DND-41 (cell line): ENCODE data around the gene MRPS18A.

ENCODE experiments used
- ATAC-seq: fragments of 200-7000 bp; cut with Tn5 transposase; 3 replicates; pipeline ENCODE4 v1.9.1; 2021; ENCODE audit warnings: low read depth; ENCODE audit not compliant: insufficient read depth
- DNase-seq: peaks from one replicate; pipeline ENCODE4 v3.0.0-alpha.2; 2020
- H2AFZ ChIP-seq: 2 replicates; pipeline ENCODE4 v1.6.0; 2012; ENCODE audit warnings: low read depth, low read length
- H3K27ac ChIP-seq: 2 replicates; pipeline ENCODE4 v1.5.1; 2012; ENCODE audit warnings: low read length, inconsistent platforms
- H3K27me3 ChIP-seq: fragments of 200-600 bp; sonication (generic); 2 replicates; pipeline ENCODE4 v1.6.0; 2012; ENCODE audit warnings: low read length, mild to moderate bottlenecking, inconsistent platforms; ENCODE audit not compliant: insufficient read depth, poor library complexity
- H3K36me3 ChIP-seq: 2 replicates; pipeline ENCODE4 v1.5.1; 2012; ENCODE audit warnings: low read length, inconsistent platforms; ENCODE audit not compliant: insufficient read depth
- H3K4me1 ChIP-seq: 2 replicates; pipeline ENCODE4 v1.5.1; 2012; ENCODE audit warnings: mild to moderate bottlenecking, low read length; ENCODE audit not compliant: insufficient read depth
- H3K4me2 ChIP-seq: 2 replicates; pipeline ENCODE4 v1.6.0; 2012; ENCODE audit warnings: mild to moderate bottlenecking, moderate library complexity, low read length, inconsistent platforms; ENCODE audit not compliant: insufficient read depth
- H3K4me3 ChIP-seq, 2 experiments: fragments of 200-600 bp in 1 of 2; shearing (Covaris generic) in 1 of 2; 2 replicates each; pipeline ENCODE4 v1.5.1; 2012 to 2016; ENCODE audit warnings: inconsistent platforms in 2 of 2, low read length in 2 of 2, mild to moderate bottlenecking in 2 of 2, low read depth in 1 of 2, moderate library complexity in 1 of 2
- H3K79me2 ChIP-seq: 2 replicates; pipeline ENCODE4 v1.6.0; 2012; ENCODE audit warnings: low read length, inconsistent platforms; ENCODE audit not compliant: insufficient read depth
- H3K9ac ChIP-seq: 2 replicates; pipeline ENCODE4 v1.6.0; 2012; ENCODE audit warnings: low read depth, mild to moderate bottlenecking, inconsistent platforms, low read length, moderate library complexity
- H3K9me3 ChIP-seq: 2 replicates; pipeline ENCODE4 v1.5.1; 2012; ENCODE audit warnings: low read length, moderate library complexity, mild to moderate bottlenecking, inconsistent platforms; ENCODE audit not compliant: insufficient read depth, severe bottlenecking
- H4K20me1 ChIP-seq: 2 replicates; pipeline ENCODE4 v1.6.0; 2012; ENCODE audit warnings: low read length; ENCODE audit not compliant: insufficient read depth
- EZH2 ChIP-seq: IDR thresholded peaks from 3 replicates; pipeline ENCODE4 v1.6.1; 2012; ENCODE audit warnings: borderline replicate concordance, low read depth, mild to moderate bottlenecking, moderate library complexity, low read length, inconsistent platforms; ENCODE audit not compliant: severe bottlenecking
- TF ChIP-seq, protein P1 (sequence below): IDR thresholded peaks from 2 replicates; pipeline ENCODE4 v1.5.1; 2012; ENCODE audit warnings: borderline replicate concordance, low read length, moderate library complexity, mild to moderate bottlenecking; ENCODE audit not compliant: poor library complexity, severe bottlenecking; ENCODE audit errors: extremely low read depth

The MRPS18A gene

DNA sequence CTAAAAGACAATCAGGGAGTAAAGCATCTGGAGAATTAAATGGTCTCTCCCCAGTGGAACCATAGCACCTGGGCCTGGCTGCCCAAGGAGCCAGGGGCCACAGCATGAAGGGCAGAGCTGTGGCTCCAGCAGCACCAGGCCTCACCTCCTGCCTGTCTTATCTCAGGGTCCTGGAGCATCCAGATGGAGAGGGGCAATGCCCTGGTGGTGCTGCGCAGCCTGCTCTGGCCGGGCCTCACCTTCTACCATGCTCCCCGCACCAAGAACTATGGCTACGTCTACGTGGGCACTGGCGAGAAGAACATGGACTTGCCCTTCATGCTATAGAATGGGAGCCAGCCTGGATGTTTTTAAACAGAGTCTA is 17.0 kb downstream of the MRPS18A start:
- DNase-seq (no peak), ATAC-seq (no peak)
- no peak overlapping the region for H3K9ac ChIP-seq
- H3K4me1 ChIP-seq = peaks cover 3% of the 10 kb centered on the region
- no peaks in the 10 kb centered on the region for H3K9me3 ChIP-seq
- H3K4me3 ChIP-seq = no peak overlapping the region
- H3K79me2 ChIP-seq = no peaks in the 10 kb centered on the region
- H3K27ac ChIP-seq = no peak overlapping the region
- peaks cover 4% of the 10 kb centered on the region; the same call in 1 of the 2 replicates for H4K20me1 ChIP-seq
- H3K27me3 ChIP-seq = no peaks in the 10 kb centered on the region
- peaks cover 45% of the 10 kb centered on the region for H3K36me3 ChIP-seq
- H3K4me2 ChIP-seq = no peak overlapping the region
- TF ChIP-seq EZH2 = no peak
- TF ChIP-seq, protein P1, sequence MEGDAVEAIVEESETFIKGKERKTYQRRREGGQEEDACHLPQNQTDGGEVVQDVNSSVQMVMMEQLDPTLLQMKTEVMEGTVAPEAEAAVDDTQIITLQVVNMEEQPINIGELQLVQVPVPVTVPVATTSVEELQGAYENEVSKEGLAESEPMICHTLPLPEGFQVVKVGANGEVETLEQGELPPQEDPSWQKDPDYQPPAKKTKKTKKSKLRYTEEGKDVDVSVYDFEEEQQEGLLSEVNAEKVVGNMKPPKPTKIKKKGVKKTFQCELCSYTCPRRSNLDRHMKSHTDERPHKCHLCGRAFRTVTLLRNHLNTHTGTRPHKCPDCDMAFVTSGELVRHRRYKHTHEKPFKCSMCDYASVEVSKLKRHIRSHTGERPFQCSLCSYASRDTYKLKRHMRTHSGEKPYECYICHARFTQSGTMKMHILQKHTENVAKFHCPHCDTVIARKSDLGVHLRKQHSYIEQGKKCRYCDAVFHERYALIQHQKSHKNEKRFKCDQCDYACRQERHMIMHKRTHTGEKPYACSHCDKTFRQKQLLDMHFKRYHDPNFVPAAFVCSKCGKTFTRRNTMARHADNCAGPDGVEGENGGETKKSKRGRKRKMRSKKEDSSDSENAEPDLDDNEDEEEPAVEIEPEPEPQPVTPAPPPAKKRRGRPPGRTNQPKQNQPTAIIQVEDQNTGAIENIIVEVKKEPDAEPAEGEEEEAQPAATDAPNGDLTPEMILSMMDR = no peak
- H2AFZ ChIP-seq = no peak overlapping the region

DNA sequence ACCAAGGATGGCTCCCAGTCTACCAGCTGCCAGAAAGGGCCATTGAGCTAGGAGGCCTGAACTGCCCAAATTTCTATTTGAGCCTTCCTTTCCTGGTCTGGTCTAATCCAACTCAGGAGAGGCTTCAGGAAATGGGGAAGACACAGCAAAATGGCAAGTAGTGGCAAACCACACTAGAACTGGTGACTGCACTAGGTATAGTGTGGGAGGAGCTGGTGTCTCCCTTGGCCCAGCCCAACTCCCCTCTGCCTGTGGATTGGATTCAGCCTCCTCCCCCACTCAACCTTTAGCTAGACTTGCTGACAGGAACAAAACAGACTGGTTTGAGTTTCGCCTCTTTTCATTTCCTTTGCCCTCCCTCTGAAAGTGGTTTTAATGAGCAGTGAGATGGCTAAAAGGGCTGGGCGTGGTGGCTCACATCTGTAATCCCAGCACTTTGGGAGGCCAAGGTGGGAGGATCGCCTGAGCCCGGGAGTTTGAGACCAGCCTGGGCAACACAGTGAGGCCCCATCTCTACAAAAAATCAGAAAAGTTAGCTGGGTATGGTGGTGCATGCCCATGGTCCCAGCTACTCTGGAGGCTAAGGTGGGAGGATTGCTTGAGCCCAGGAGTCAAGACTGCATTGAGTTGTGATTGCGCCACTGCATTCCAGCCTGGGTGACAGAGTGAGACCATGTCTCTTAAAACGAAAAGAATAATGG is 17.5 kb downstream of the MRPS18A start:
- peaks cover 40% of the 10 kb centered on the region for H3K36me3 ChIP-seq

DNA sequence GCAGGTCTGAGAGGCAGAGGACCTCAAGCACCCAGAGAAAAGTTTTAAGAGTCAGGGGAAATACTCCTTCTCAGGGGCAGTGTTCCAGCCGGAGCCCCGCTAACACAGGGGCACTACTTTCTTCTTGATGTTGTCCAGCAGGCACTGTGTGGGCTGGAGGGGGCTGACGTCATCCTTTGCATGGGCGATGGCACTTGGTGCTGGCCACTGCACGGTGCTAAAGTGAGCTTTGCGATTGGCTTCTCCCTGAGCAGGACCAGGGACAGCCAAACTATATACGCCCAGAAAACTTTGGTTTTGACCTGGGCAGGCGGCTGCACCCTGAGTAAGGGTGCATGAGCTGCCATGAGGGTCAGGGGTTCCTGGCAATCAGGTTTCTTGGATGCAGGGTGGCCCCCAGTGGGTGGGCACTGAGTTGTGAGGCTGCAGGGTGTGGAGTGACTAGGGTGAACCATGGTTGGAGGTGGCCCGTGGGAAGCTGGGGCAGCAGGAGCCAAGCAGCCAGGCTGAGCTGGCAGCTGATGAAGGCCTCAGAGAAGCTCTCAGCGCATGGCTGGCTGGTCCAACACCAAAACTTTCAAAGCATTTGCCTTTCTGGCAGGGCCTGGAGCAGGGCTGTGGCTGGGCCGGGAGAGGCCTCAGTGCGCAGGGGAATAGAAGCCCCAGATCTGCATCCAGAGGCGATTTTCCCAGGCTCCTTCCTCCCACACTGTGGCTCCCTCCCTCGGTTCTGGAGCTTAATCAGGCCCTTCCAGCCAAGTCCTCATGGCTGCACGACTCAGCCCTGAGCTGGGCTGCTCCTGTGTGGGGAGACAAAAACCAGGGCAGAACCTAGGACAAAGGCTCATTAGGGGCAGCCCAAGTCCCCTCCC is 18.3 kb downstream of the MRPS18A start:
- H3K27ac ChIP-seq = no peak overlapping the region
- peaks cover 4% of the 10 kb centered on the region; the same call in 1 of the 2 replicates for H4K20me1 ChIP-seq
- peaks cover 32% of the 10 kb centered on the region for H3K36me3 ChIP-seq
- no peaks in the 10 kb centered on the region for H3K9me3 ChIP-seq
- no peak overlapping the region for H3K4me2 ChIP-seq
- no peak overlapping the region for H3K9ac ChIP-seq
- H3K79me2 ChIP-seq = no peaks in the 10 kb centered on the region
- TF ChIP-seq, protein P1 = no peak
- TF ChIP-seq EZH2 = no peak
- ATAC-seq (no peak), DNase-seq (no peak)
- H2AFZ ChIP-seq = no peak overlapping the region
- peaks cover 3% of the 10 kb centered on the region for H3K4me1 ChIP-seq
- H3K27me3 ChIP-seq = no peaks in the 10 kb centered on the region
- no peak overlapping the region for H3K4me3 ChIP-seq

More for the DNA sequence above, 17.5 kb downstream of the MRPS18A start:
- H3K27me3 ChIP-seq = no peaks in the 10 kb centered on the region
- no peaks in the 10 kb centered on the region for H3K79me2 ChIP-seq
- H3K4me2 ChIP-seq = no peak overlapping the region
- no peak overlapping the region for H3K9ac ChIP-seq
- DNase-seq (peak; percentile 28), ATAC-seq (0 out of 3 replicates have a peak, but pooled peaks have one; percentile 16)
- H2AFZ ChIP-seq = no peak overlapping the region
- H3K9me3 ChIP-seq = no peaks in the 10 kb centered on the region
- H3K27ac ChIP-seq = no peak overlapping the region
- H3K4me1 ChIP-seq = peaks cover 3% of the 10 kb centered on the region
- TF ChIP-seq EZH2 = no peak
- TF ChIP-seq, protein P1 = no peak
- no peak overlapping the region for H3K4me3 ChIP-seq
- peaks cover 4% of the 10 kb centered on the region; the same call in 1 of the 2 replicates for H4K20me1 ChIP-seq
